ENCODE measurements around the gene TFAP2E. TPM values are rescaled to one million over a fixed set of nuclear protein-coding genes. Genes with fewer than 3 reads are reported as not detected.
"Not testable (repeated sequence)": the region's sequence is repeated elsewhere in the genome, so short reads cannot be mapped to it uniquely, and the experiment has no call there.

TFAP2E gene
- total RNA-seq, 1 donor from 2014 or later: 0.47 TPM

DNA sequence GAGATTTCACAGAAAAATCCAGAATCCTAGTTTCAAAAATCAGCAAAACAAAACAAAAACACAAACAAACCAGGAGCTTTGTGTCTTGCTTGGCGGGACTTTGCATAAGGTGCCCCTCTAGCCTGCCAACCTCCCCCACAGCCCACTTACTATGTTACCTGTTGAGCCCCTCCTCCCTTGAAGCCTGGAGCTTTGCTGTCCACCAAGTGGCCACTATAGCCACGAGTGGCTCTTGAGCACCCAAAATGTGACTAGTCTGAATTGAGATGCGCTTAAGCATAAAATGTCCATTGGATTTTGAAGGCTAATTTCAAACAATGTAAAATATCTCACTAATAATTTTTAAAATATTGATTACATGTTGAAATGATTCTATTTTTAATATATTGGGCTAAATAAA, 12.2 kb downstream of the TFAP2E start:
- H3K4me3 Mint-ChIP-seq: no peak overlapping the region
- H3K4me1 Mint-ChIP-seq (ENCODE audit: low read depth): no peaks in the 10 kb centered on the region
- DNase-seq (ENCODE audit: low spot score): no peak
- H3K27me3 Mint-ChIP-seq (ENCODE audit: insufficient read depth): no peaks in the 10 kb centered on the region
- intact Hi-C loops (cut with micrococcal nuclease): no loop called here
- H3K27ac Mint-ChIP-seq: no peak overlapping the region
- no peaks in the 10 kb centered on the region for H3K36me3 Mint-ChIP-seq (ENCODE audit: low read depth)
- no peaks in the 10 kb centered on the region for H3K9me3 Mint-ChIP-seq

- H3K27ac Mint-ChIP-seq; H3K4me3 Mint-ChIP-seq; H3K9me3 Mint-ChIP-seq; intact Hi-C loops (cut with micrococcal nuclease); H3K27me3 Mint-ChIP-seq (ENCODE audit: insufficient read depth); DNase-seq (ENCODE audit: low spot score); H3K36me3 Mint-ChIP-seq (ENCODE audit: low read depth); H3K4me1 Mint-ChIP-seq (ENCODE audit: low read depth): not testable (repeated sequence)
Measured at GRCh38 chr1:35585805-35586204, 12.7 kb downstream of the TFAP2E start.

- H3K4me3 Mint-ChIP-seq: no peak overlapping the region
- H3K27me3 Mint-ChIP-seq (ENCODE audit: insufficient read depth): no peaks in the 10 kb centered on the region
- H3K4me1 Mint-ChIP-seq (ENCODE audit: low read depth): no peaks in the 10 kb centered on the region
- H3K9me3 Mint-ChIP-seq: no peaks in the 10 kb centered on the region
- no peaks in the 10 kb centered on the region for H3K36me3 Mint-ChIP-seq (ENCODE audit: low read depth)
- intact Hi-C loops (cut with micrococcal nuclease): no loop called here
- H3K27ac Mint-ChIP-seq: no peak overlapping the region
- no peak for DNase-seq (ENCODE audit: low spot score)
Measured at GRCh38 chr1:35586808-35587207, 13.7 kb downstream of the TFAP2E start.

DNA sequence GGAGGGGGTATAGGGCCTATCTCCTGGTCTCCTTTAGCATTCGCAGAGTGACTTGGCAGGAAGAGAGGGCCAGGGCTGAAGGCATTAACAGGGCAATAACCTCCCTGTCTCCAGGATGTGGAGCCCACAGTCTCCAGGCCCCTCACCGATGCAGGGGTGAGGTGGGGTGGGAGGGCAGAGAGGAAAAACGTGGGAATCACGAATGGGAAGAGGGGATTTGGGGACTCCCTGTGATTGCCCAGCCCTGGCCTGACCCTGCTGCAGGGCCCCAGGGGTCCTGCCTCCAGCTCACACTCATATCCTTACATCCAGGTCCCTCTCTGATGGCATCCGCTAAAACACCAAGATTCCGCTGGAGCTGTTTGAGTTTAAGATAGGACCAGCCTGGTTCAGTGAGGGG, 14.6 kb downstream of the TFAP2E start:
- Mint-ChIP-seq H3K36me3 (ENCODE audit: low read depth) (no peaks in the 10 kb centered on the region), H3K27me3 (ENCODE audit: insufficient read depth) (no peaks in the 10 kb centered on the region), H3K4me3 (no peak overlapping the region), H3K27ac (no peak overlapping the region), H3K9me3 (no peaks in the 10 kb centered on the region), H3K4me1 (ENCODE audit: low read depth) (no peaks in the 10 kb centered on the region)
- DNase-seq (ENCODE audit: low spot score): no peak
- intact Hi-C loops (cut with micrococcal nuclease): no loop called here

DNA sequence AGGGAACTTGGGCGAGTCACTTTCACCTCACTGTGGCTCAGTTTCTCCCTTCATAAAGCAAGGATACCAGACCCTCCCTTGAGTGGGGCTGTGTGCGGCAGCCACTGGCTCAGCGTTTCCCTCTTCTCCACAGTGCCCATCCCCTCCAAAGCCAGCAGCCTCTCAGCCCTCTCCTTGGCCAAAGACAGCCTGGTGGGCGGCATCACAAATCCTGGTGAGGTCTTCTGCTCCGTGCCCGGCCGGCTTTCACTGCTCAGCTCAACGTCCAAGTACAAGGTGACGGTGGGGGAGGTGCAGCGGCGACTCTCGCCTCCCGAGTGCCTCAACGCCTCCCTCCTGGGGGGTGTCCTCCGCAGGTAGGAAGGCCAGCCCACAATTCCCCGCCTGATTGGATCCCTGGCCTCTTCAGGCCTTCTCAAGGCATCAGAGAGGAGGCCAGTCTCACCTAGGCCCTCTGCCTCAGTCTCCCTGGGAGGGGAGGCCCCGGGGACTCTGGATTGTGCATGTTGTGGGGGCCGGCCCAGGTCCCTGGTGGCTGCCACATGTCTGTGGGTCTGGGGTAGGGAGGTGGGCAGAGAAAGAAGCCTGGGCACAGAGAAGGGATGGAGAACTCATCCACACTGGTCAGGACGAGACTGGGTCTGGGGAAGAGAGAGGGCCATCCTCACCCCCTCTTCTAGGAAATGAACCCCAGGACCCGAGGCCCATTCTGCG, 15.2 kb downstream of the TFAP2E start:
- no peak overlapping the region for H3K4me3 Mint-ChIP-seq
- no peaks in the 10 kb centered on the region for H3K9me3 Mint-ChIP-seq
- no peak for DNase-seq (ENCODE audit: low spot score)
- intact Hi-C loops (cut with micrococcal nuclease): no loop called here
- no peak overlapping the region for H3K27ac Mint-ChIP-seq
- H3K27me3 Mint-ChIP-seq (ENCODE audit: insufficient read depth): no peaks in the 10 kb centered on the region
- H3K36me3 Mint-ChIP-seq (ENCODE audit: low read depth): no peaks in the 10 kb centered on the region
- H3K4me1 Mint-ChIP-seq (ENCODE audit: low read depth): no peaks in the 10 kb centered on the region

DNA sequence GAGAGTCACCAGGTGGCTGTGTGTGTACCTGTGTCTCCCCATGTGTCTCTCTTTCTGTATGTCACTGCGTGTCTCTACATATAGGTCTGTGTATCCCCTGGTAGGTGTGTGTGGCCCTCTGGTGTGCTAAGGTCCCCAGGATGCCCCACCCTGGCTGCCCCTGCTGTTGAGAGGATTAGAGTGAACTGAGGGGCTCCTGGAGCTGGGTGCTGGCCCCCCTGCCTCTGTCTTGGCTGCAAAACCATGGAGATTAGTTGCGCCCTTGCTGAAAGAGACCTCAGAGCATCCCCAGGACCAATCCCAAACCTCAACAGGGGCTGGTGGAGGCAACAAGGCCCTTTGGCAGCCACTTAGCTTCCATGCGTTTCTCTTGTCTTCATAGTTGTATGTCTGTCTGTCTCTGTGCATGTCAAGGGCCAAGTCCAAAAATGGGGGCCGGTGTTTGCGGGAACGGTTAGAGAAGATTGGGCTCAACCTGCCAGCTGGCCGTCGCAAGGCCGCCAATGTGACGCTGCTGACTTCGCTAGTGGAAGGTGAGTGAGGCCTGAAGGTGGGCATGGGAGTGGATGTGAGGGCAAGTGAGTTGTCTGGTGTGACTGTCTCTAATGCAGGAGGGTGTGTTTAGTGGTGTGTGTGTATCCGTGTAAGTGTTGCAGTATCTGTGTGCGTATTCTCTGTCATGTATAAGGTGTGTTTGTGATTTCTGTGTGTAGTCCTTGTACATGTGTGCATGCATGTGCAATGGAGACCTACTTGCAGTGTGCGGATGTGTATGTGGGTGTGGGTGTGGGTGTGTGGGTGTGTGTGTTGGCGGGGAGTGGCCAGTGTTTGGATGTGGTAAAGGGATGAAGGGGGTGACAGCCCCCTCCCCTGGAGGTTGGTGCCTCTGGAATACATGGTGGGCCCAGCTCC, 16.7 kb downstream of the TFAP2E start:
- Mint-ChIP-seq H3K4me3 (no peak overlapping the region), H3K9me3 (no peaks in the 10 kb centered on the region), H3K36me3 (ENCODE audit: low read depth) (no peaks in the 10 kb centered on the region), H3K27me3 (ENCODE audit: insufficient read depth) (no peaks in the 10 kb centered on the region), H3K27ac (no peak overlapping the region), H3K4me1 (ENCODE audit: low read depth) (no peaks in the 10 kb centered on the region)
- intact Hi-C loops (cut with micrococcal nuclease): no loop called here
- no peak for DNase-seq (ENCODE audit: low spot score)

DNA sequence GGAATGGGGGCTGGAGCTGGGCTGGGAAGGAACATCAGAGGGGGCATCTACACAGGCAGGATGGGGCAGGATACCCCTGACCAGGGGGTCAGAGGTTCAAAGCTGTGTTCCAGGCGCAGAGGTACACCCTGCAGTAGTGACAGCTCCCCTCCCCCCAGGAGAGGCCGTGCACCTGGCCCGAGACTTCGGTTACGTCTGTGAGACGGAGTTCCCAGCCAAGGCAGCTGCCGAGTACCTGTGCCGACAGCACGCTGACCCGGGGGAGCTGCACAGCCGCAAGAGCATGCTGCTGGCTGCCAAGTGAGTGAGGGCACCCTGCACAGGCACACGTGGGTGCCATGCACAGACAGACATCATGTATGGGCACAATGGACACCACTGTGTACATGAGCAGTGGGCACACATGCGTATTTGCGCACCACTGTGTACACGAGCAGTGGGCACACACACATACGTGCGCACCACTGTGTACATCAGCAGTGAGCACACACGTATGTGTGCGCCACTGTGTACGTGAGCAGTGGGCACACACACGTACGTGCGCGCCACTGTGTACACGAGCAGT, 17.4 kb downstream of the TFAP2E start:
- no peak overlapping the region for H3K27ac Mint-ChIP-seq
- no peaks in the 10 kb centered on the region for H3K4me1 Mint-ChIP-seq (ENCODE audit: low read depth)
- H3K27me3 Mint-ChIP-seq (ENCODE audit: insufficient read depth): no peaks in the 10 kb centered on the region
- no peaks in the 10 kb centered on the region for H3K36me3 Mint-ChIP-seq (ENCODE audit: low read depth)
- no peak for DNase-seq (ENCODE audit: low spot score)
- H3K9me3 Mint-ChIP-seq: no peaks in the 10 kb centered on the region
- no peak overlapping the region for H3K4me3 Mint-ChIP-seq
- intact Hi-C loops (cut with micrococcal nuclease): no loop called here

DNA sequence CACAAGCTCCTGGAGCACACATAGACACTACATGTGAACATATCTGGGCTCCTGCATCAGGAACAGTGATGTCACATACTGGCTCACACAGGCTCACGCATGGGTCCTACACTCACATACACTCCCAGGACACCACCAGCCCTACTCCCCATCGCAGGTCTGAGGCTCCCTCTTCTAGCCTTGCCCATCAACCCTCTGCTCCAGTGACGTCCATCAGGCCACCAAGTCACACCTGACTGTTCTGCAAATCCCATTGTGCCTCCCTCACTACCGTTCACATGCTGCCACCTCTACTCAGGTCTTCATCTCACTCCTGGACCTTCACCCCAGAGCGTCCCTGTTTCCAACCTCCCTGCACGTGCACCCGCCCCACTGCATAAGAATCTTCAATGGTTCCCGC, 18.1 kb downstream of the TFAP2E start:
- intact Hi-C loops (cut with micrococcal nuclease): no loop called here
- Mint-ChIP-seq H3K4me3 (no peak overlapping the region), H3K4me1 (ENCODE audit: low read depth) (no peaks in the 10 kb centered on the region), H3K27ac (no peak overlapping the region), H3K36me3 (ENCODE audit: low read depth) (peaks cover 5% of the 10 kb centered on the region), H3K27me3 (ENCODE audit: insufficient read depth) (no peaks in the 10 kb centered on the region), H3K9me3 (no peaks in the 10 kb centered on the region)
- DNase-seq (ENCODE audit: low spot score): no peak

DNA sequence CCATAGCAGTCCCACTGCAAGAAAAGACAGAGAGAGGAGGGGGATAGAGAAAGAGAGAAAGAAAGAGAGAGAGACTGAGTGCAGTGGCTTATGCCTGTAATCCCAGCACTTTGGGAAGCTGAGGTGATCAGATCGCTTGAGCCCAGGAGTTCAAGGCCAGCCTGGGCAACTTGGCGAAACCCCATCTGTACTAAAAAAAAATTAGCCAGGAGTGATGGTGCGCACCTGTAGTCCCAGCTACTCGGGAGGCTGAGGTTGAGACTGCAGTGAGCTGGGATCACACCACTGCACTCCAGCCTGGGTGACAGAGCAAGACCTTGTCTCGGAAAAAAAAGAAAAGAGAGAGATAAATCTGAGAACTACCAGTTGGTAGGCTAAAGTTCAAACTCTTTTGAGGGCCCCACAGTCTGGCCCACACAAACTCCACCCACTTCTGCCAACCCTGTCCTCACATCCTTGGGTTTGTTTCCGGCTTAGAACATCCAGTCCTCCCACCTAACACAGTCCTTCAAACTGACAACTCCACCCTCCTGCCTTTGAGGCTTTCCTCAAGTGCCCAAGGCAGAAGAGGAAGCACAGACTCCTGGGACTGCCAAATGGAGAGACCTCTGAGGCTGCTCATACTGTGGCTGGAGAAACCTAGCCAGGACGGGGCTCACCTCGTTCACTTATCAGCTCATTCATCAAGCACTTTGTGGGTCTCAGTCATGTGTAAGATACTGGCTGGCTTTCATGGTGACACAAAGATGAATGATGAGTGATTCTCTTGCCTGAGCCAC, 20.1 kb downstream of the TFAP2E start:
- Mint-ChIP-seq H3K9me3 (no peaks in the 10 kb centered on the region), H3K4me1 (ENCODE audit: low read depth) (no peaks in the 10 kb centered on the region), H3K27ac (peak overlapping the region; percentile 41), H3K4me3 (no peak overlapping the region), H3K36me3 (ENCODE audit: low read depth) (peaks cover 8% of the 10 kb centered on the region), H3K27me3 (ENCODE audit: insufficient read depth) (no peaks in the 10 kb centered on the region)
- no peak for DNase-seq (ENCODE audit: low spot score)
- intact Hi-C loops (cut with micrococcal nuclease): no loop called here

- DNase-seq (ENCODE audit: low spot score): no peak
- no peak overlapping the region for H3K27ac Mint-ChIP-seq
- H3K4me1 Mint-ChIP-seq (ENCODE audit: low read depth): no peaks in the 10 kb centered on the region
- H3K27me3 Mint-ChIP-seq (ENCODE audit: insufficient read depth): no peaks in the 10 kb centered on the region
- no peak overlapping the region for H3K4me3 Mint-ChIP-seq
- intact Hi-C loops (cut with micrococcal nuclease): no loop called here
- H3K9me3 Mint-ChIP-seq: no peaks in the 10 kb centered on the region
- peaks cover 13% of the 10 kb centered on the region for H3K36me3 Mint-ChIP-seq (ENCODE audit: low read depth)
Measured at GRCh38 chr1:35594005-35594760, 21.1 kb downstream of the TFAP2E start.

- Mint-ChIP-seq H3K4me3 (no peak overlapping the region), H3K36me3 (ENCODE audit: low read depth) (peaks cover 17% of the 10 kb centered on the region), H3K27me3 (ENCODE audit: insufficient read depth) (no peaks in the 10 kb centered on the region), H3K4me1 (ENCODE audit: low read depth) (no peaks in the 10 kb centered on the region), H3K9me3 (no peaks in the 10 kb centered on the region), H3K27ac (no peak overlapping the region)
- intact Hi-C loops (cut with micrococcal nuclease): no loop called here
- no peak for DNase-seq (ENCODE audit: low spot score)
Measured at GRCh38 chr1:35595684-35596083, 22.6 kb downstream of the TFAP2E start.

DNA sequence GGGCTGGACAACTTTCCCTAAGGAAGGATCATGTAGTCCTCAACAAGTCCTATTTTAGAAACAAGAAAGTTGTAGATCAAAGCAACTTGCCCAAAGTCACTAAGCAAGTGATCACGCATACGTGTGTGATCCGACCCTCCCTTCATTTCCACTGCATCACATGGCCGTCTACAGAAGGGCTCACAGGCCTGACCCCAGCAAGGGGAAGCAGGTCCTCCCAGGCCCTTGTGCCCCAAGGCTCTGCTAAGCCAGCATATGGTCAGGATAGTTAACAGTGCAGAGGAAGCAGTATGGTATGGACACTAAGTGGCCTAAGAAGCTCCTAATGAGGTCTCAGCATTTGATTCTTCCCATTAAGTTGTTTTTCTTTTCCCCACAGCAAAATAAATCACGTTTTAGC, 24.8 kb downstream of the TFAP2E start:
- Mint-ChIP-seq H3K27me3 (ENCODE audit: insufficient read depth) (no peaks in the 10 kb centered on the region), H3K4me1 (ENCODE audit: low read depth) (no peaks in the 10 kb centered on the region), H3K4me3 (no peak overlapping the region), H3K9me3 (no peaks in the 10 kb centered on the region), H3K27ac (no peak overlapping the region), H3K36me3 (ENCODE audit: low read depth) (peaks cover 22% of the 10 kb centered on the region)
- intact Hi-C loops (cut with micrococcal nuclease): no loop called here
- no peak for DNase-seq (ENCODE audit: low spot score)
